Thymus (tissue), 11 donors: ENCODE measurements around the gene SIL1. TPM values are rescaled to one million over a fixed set of nuclear protein-coding genes. Genes with fewer than 3 reads are reported as not detected.

Source experiments
- DNase-seq, 9 donors: peaks; one replicate each; pipeline ENCODE4 v3.0.0-alpha.2; 2013; ENCODE audit warnings: low spot score in 9 of 9, low read depth in 6 of 9, missing footprints in 1 of 9
- H3K27ac ChIP-seq, 2 donors: one replicate each; pipeline ENCODE4 v1.5.1; 2013; ENCODE audit warnings: control low read depth in 1 of 2, low read depth in 1 of 2, low read length in 1 of 2, mild to moderate bottlenecking in 1 of 2, moderate library complexity in 1 of 2
- H3K27me3 ChIP-seq, 2 donors: one replicate each; pipeline ENCODE4 v1.5.1; 2013; ENCODE audit warnings: low read length in 1 of 2; ENCODE audit not compliant: control insufficient read depth in 2 of 2, insufficient read depth in 1 of 2
- H3K36me3 ChIP-seq, 2 donors: one replicate each; pipeline ENCODE4 v1.5.1; 2013; ENCODE audit warnings: low read length in 1 of 2, mild to moderate bottlenecking in 1 of 2, moderate library complexity in 1 of 2; ENCODE audit not compliant: control insufficient read depth in 2 of 2, insufficient read depth in 2 of 2
- H3K4me1 ChIP-seq, 2 donors: one replicate each; pipeline ENCODE4 v1.5.1; 2013; ENCODE audit warnings: low read length in 2 of 2; ENCODE audit not compliant: control insufficient read depth in 2 of 2, insufficient read depth in 2 of 2
- H3K4me3 ChIP-seq, 2 donors: one replicate each; pipeline ENCODE4 v1.5.1; 2013; ENCODE audit warnings: low read length in 2 of 2, control low read depth in 1 of 2, mild to moderate bottlenecking in 1 of 2
- H3K9me3 ChIP-seq, 2 donors: one replicate each; pipeline ENCODE4 v1.5.1; 2013; ENCODE audit warnings: low read length in 1 of 2, mild to moderate bottlenecking in 1 of 2; ENCODE audit not compliant: control insufficient read depth in 2 of 2, insufficient read depth in 1 of 2
- WGBS: extraction: QIAGEN DNeasy Blood & Tissue Kit; methylation state at CpG from one replicate; pipeline ENCODE4 v1.1.7; 2013; 5-methylcytosine and 5-hydroxymethylcytosine counted together
- polyA plus RNA-seq: library from polyadenylated mRNA; stranded (reverse); fragments of 200-250 nt; gene quantifications from one replicate; pipeline ENCODE4 v1.2.3, GENCODE V29; 2013
- total RNA-seq: library from RNA; stranded (reverse); fragments of 120-200 nt; gene quantifications from one replicate; pipeline ENCODE4 v1.2.4, GENCODE V29; 2013
- donor health status: healthy.

Gene SIL1
- total and polyA plus RNA-seq, 2 donors: 17.0 to 30.2 TPM

GRCh38 chr5:138913773-138914172 lies 284.4 kb downstream of the SIL1 start:
- no peaks in the 10 kb centered on the region for H3K9me3 ChIP-seq
- H3K27ac ChIP-seq: no peak overlapping the region
- H3K27me3 ChIP-seq: no peaks in the 10 kb centered on the region
- no peak overlapping the region for H3K4me3 ChIP-seq
- DNase-seq: no peak
- H3K4me1 ChIP-seq: no peaks in the 10 kb centered on the region
- no peaks in the 10 kb centered on the region for H3K36me3 ChIP-seq
- 99% methylated on average over 3 of the region's 3 CpGs for WGBS

- no peak for DNase-seq
- Histone ChIP-seq H3K27ac (no peak overlapping the region), H3K4me1 (no peaks in the 10 kb centered on the region), H3K36me3 (no peaks in the 10 kb centered on the region), H3K27me3 (no peaks in the 10 kb centered on the region), H3K4me3 (no peak overlapping the region), H3K9me3 (no peaks in the 10 kb centered on the region)
- WGBS: 87% methylated on average over 4 of the region's 4 CpGs
These were observed 286.1 kb downstream of the SIL1 start for GRCh38 chr5:138912093-138912492.

- Histone ChIP-seq H3K4me1 (no peaks in the 10 kb centered on the region), H3K27me3 (no peaks in the 10 kb centered on the region), H3K4me3 (no peak overlapping the region), H3K9me3 (no peaks in the 10 kb centered on the region), H3K36me3 (no peaks in the 10 kb centered on the region), H3K27ac (no peak overlapping the region)
- DNase-seq: no peak
These were observed 286.7 kb downstream of the SIL1 start for GRCh38 chr5:138911441-138911840.

- Histone ChIP-seq H3K27me3 (no peaks in the 10 kb centered on the region), H3K36me3 (no peaks in the 10 kb centered on the region), H3K9me3 (no peaks in the 10 kb centered on the region), H3K4me3 (no peak overlapping the region), H3K27ac (no peak overlapping the region), H3K4me1 (no peaks in the 10 kb centered on the region)
- DNase-seq: no peak
- WGBS: 89% methylated on average over 7 of the region's 7 CpGs
These were observed 287.5 kb downstream of the SIL1 start for GRCh38 chr5:138910546-138911185.

- H3K36me3 ChIP-seq: no peaks in the 10 kb centered on the region
- H3K4me1 ChIP-seq: no peaks in the 10 kb centered on the region
- no peaks in the 10 kb centered on the region for H3K9me3 ChIP-seq
- DNase-seq: no peak
- no peak overlapping the region for H3K4me3 ChIP-seq
- H3K27ac ChIP-seq: no peak overlapping the region
- H3K27me3 ChIP-seq: no peaks in the 10 kb centered on the region
- WGBS: 95% methylated on average over 2 of the region's 2 CpGs
These were observed 288.4 kb downstream of the SIL1 start for GRCh38 chr5:138909734-138910133.

- no peak for DNase-seq
- Histone ChIP-seq H3K36me3 (no peaks in the 10 kb centered on the region), H3K27ac (no peak overlapping the region), H3K4me3 (no peak overlapping the region), H3K9me3 (no peaks in the 10 kb centered on the region), H3K27me3 (no peaks in the 10 kb centered on the region), H3K4me1 (peaks cover 0 to 2% of the 10 kb centered on the region in 2 donors)
- 98% methylated on average over 1 of the region's 1 CpG for WGBS
These were observed 292.6 kb downstream of the SIL1 start for GRCh38 chr5:138905541-138905940.

- DNase-seq: no peak
- no peak overlapping the region for H3K4me3 ChIP-seq
- no peaks in the 10 kb centered on the region for H3K36me3 ChIP-seq
- WGBS: 98% methylated on average over 10 of the region's 10 CpGs
- peaks cover 0 to 2% of the 10 kb centered on the region in 2 donors for H3K4me1 ChIP-seq
- H3K27ac ChIP-seq: no peak overlapping the region
- no peaks in the 10 kb centered on the region for H3K9me3 ChIP-seq
- H3K27me3 ChIP-seq: no peaks in the 10 kb centered on the region
These were observed 294.9 kb downstream of the SIL1 start for GRCh38 chr5:138903130-138903775.

- no peak overlapping the region for H3K27ac ChIP-seq
- H3K4me1 ChIP-seq: peaks cover 0 to 2% of the 10 kb centered on the region in 2 donors
- no peak for DNase-seq
- WGBS: 94% methylated on average over 2 of the region's 2 CpGs
- H3K36me3 ChIP-seq: no peaks in the 10 kb centered on the region
- H3K27me3 ChIP-seq: no peaks in the 10 kb centered on the region
- H3K4me3 ChIP-seq: no peak overlapping the region
- H3K9me3 ChIP-seq: no peaks in the 10 kb centered on the region
These were observed 296.5 kb downstream of the SIL1 start for GRCh38 chr5:138901716-138902115.

GRCh38 chr5:138900281-138900965 lies 297.7 kb downstream of the SIL1 start:
- Histone ChIP-seq H3K27ac (no peak overlapping the region), H3K36me3 (no peaks in the 10 kb centered on the region), H3K4me3 (no peak overlapping the region), H3K9me3 (no peaks in the 10 kb centered on the region), H3K27me3 (no peaks in the 10 kb centered on the region), H3K4me1 (peaks cover 0 to 2% of the 10 kb centered on the region in 2 donors)
- 28% methylated on average over 6 of the region's 6 CpGs for WGBS
- peak in 2 of 9 donors; percentile 5 to 23 for DNase-seq
